Measurements from ENCODE around the gene SMYD3. TPM values are rescaled to one million over a fixed set of nuclear protein-coding genes. Genes with fewer than 3 reads are reported as not detected.

SMYD3 gene
- total and polyA plus RNA-seq, 11 donors = 6.3 to 12.1 (median 9.5) TPM

DNA sequence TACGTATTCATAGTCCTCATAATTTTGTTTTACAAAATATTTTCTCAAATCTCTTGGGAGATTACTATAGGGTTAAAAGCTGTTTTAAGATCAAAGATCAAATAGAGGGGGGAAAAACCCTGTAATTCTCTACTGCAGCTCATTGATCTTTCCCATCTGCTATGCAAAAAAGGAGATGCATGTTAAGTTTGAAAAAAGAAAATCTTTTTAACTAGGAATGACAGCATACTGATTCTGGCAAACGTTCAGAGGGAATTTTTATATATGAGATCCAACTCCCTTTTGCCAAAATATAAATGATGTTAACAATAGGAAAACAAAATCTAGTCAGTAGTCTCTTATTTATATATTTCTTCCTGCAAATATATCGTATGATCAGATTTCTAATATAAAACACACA, 69.1 kb downstream of the SMYD3 start:
- ATAC-seq = no peak
- 73 to 80% (median 77%) methylated on average over 3 of the region's 3 CpGs for WGBS, 4 donors

DNA sequence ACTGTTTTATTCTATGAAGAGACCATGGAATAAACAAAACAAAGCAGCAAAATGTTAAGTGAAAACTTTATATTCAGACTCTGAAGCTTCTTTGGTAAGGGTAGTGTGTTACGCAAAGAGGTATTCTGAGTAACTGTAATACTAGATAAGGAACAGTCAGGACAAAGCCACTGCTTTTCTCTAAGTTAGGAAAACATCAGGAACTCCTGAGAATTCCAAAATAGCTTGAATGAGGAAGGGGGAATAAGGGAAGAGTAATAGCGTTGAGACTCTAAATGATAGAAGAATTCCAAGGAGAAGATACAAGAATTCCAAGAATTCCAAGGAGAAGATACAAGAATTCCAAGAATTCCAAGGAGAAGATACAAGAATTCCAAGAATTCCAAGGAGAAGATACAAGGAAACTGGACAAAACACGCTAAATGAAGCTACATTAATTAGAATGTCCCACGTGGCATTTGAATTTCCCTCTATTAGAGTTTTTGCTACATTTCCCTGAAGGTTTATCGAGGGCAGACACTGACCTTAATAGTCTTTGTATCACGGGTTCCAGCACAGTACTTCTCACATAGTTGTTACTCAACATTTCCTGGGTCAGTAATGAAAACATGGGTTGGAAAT, 71.5 kb downstream of the SMYD3 start:
- no peak for DNase-seq
- Histone ChIP-seq H3K9me3 (peaks cover 0 to 7% (median 0%) of the 10 kb centered on the region in 12 donors), H3K27me3 (no peaks in the 10 kb centered on the region), H3K36me3 (no peaks in the 10 kb centered on the region), H3K27ac (no peak overlapping the region), H3K4me1 (no peaks in the 10 kb centered on the region), H3K4me3 (no peak overlapping the region)
- 61 to 73% (median 66%) methylated on average over 6 of the region's 6 CpGs for WGBS, 4 donors
- no peak for ATAC-seq
- TF ChIP-seq POLR2A (IDR thresholded peaks at IDR 0.05) = no peak
- TF ChIP-seq, protein P1, sequence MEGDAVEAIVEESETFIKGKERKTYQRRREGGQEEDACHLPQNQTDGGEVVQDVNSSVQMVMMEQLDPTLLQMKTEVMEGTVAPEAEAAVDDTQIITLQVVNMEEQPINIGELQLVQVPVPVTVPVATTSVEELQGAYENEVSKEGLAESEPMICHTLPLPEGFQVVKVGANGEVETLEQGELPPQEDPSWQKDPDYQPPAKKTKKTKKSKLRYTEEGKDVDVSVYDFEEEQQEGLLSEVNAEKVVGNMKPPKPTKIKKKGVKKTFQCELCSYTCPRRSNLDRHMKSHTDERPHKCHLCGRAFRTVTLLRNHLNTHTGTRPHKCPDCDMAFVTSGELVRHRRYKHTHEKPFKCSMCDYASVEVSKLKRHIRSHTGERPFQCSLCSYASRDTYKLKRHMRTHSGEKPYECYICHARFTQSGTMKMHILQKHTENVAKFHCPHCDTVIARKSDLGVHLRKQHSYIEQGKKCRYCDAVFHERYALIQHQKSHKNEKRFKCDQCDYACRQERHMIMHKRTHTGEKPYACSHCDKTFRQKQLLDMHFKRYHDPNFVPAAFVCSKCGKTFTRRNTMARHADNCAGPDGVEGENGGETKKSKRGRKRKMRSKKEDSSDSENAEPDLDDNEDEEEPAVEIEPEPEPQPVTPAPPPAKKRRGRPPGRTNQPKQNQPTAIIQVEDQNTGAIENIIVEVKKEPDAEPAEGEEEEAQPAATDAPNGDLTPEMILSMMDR (IDR thresholded peaks at IDR 0.05) = no peak
- intact Hi-C loops (cut with DNase I) = no loop called here

More for the DNA sequence above, 69.1 kb downstream of the SMYD3 start:
- no peak overlapping the region for H3K27ac ChIP-seq
- intact Hi-C loops (cut with DNase I) = no loop called here
- H3K4me3 ChIP-seq = no peak overlapping the region
- no peak for TF ChIP-seq POLR2A (IDR thresholded peaks at IDR 0.05)
- TF ChIP-seq, protein P1 (IDR thresholded peaks at IDR 0.05) = no peak
- H3K36me3 ChIP-seq = no peaks in the 10 kb centered on the region
- H3K9me3 ChIP-seq = peaks cover 0 to 7% (median 0%) of the 10 kb centered on the region in 12 donors
- no peak for DNase-seq
- H3K4me1 ChIP-seq = no peaks in the 10 kb centered on the region
- no peaks in the 10 kb centered on the region for H3K27me3 ChIP-seq

DNA sequence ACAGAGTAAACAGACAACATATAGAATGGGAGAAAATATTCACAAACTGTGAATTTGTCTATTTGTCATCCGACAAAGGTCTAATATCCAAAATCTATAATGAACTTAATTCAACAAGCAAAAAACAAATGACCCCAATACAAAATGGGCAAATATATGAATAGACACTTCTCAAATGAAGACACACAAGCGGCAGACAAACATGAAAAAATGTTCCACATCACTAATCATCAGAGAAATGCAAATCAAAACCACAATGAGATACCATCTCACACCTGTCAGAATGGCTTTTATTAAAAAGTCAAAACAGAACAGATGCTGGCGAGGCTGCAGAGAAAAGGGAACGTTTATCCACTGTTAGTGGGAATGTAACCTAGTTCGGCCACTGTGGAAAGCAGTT, 72.7 kb downstream of the SMYD3 start:
- no peak for TF ChIP-seq POLR2A (IDR thresholded peaks at IDR 0.05)
- TF ChIP-seq, protein P1 (IDR thresholded peaks at IDR 0.05) = no peak
- H3K9me3 ChIP-seq = peaks cover 0 to 7% (median 0%) of the 10 kb centered on the region in 12 donors
- intact Hi-C loops (cut with DNase I) = no loop called here
- H3K27ac ChIP-seq = no peak overlapping the region
- ATAC-seq (no peak), DNase-seq (no peak)
- WGBS, 4 donors = 84 to 98% (median 94%) methylated on average over 5 of the region's 5 CpGs
- no peaks in the 10 kb centered on the region for H3K27me3 ChIP-seq
- H3K4me1 ChIP-seq = no peaks in the 10 kb centered on the region
- H3K4me3 ChIP-seq = no peak overlapping the region
- no peaks in the 10 kb centered on the region for H3K36me3 ChIP-seq

DNA sequence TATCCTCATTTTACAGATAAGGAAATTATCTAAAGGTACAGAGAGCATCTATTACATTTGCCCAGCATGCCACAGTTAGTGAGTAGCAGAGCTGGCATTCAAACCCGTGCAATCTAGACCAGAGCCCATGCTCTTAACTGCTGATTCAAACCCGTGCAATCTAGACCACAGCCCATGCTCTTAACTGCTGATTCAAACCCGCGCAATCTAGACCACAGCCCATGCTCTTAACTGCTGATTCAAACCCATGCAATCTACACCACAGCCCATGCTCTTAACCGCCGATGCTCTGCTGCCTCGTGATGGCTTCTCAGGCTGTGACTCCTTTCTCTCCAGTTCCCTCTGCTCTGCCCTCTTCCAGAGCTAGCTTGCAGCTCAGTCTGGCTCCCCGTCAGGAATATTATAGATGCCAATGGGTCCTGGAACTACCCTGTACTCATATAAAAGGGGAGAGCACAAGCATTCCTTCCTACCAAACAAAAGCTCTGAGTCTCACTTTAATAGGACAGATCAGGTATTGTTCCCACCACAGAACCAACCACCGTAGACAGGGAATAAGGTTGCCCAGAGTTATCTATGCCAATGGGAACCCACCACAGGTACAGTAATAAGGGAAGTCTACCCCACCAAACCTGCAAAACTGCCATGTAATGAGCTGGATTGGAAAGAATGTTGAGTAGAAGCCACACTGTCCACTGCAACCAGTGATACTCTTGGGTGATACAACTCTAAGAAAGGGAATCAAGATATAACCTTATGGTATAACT, 78.4 kb downstream of the SMYD3 start:
- Histone ChIP-seq H3K9me3 (no peaks in the 10 kb centered on the region), H3K36me3 (no peaks in the 10 kb centered on the region), H3K27ac (no peak overlapping the region), H3K4me3 (no peak overlapping the region), H3K4me1 (no peaks in the 10 kb centered on the region), H3K27me3 (no peaks in the 10 kb centered on the region)
- DNase-seq (no peak), ATAC-seq (no peak)
- 75 to 82% (median 78%) methylated on average over 7 to 9 of the region's 9 CpGs for WGBS, 4 donors
- no peak for TF ChIP-seq POLR2A (IDR thresholded peaks at IDR 0.05)
- TF ChIP-seq, protein P1 (IDR thresholded peaks at IDR 0.05) = no peak
- intact Hi-C loops (cut with DNase I) = no loop called here

Data from heart left ventricle (tissue), 16 donors.